IPS-18a (cell line): Measurements from ENCODE around the gene CSMD2.

Experiments
- H3K27ac ChIP-seq: one replicate; pipeline ENCODE4 v1.5.1; 2013; ENCODE audit warnings: low read length
- H3K27me3 ChIP-seq: one replicate; pipeline ENCODE4 v1.6.1; 2013; ENCODE audit warnings: mild to moderate bottlenecking, low read length; ENCODE audit not compliant: control insufficient read depth, insufficient read depth
- H3K36me3 ChIP-seq: one replicate; pipeline ENCODE4 v1.6.1; 2013; ENCODE audit warnings: low read depth, low read length; ENCODE audit not compliant: control insufficient read depth
- H3K4me1 ChIP-seq: one replicate; pipeline ENCODE4 v1.6.1; 2013; ENCODE audit warnings: low read depth, low read length; ENCODE audit not compliant: control insufficient read depth
- H3K4me3 ChIP-seq: one replicate; pipeline ENCODE4 v1.5.1; 2013; ENCODE audit warnings: low read length
- H3K9ac ChIP-seq: one replicate; pipeline ENCODE4 v1.6.1; 2013; ENCODE audit warnings: mild to moderate bottlenecking, low read length, moderate library complexity
- H3K9me3 ChIP-seq: one replicate; pipeline ENCODE4 v1.6.1; 2013; ENCODE audit warnings: low read depth, low read length; ENCODE audit not compliant: control insufficient read depth

CSMD2 gene

GRCh38 chr1:33820804-33821203 is 344.2 kb downstream of the CSMD2 start:
- Histone ChIP-seq H3K4me3 (no peak overlapping the region), H3K36me3 (peaks cover 6% of the 10 kb centered on the region), H3K9ac (no peak overlapping the region), H3K9me3 (no peaks in the 10 kb centered on the region), H3K27me3 (no peaks in the 10 kb centered on the region), H3K4me1 (no peaks in the 10 kb centered on the region), H3K27ac (no peak overlapping the region)

GRCh38 chr1:33819913-33820311 is 345.1 kb downstream of the CSMD2 start:
- H3K36me3 ChIP-seq = no peaks in the 10 kb centered on the region
- H3K9ac ChIP-seq = no peak overlapping the region
- no peaks in the 10 kb centered on the region for H3K9me3 ChIP-seq
- no peaks in the 10 kb centered on the region for H3K4me1 ChIP-seq
- no peak overlapping the region for H3K4me3 ChIP-seq
- H3K27ac ChIP-seq = no peak overlapping the region
- H3K27me3 ChIP-seq = no peaks in the 10 kb centered on the region

GRCh38 chr1:33819290-33819912 is 345.6 kb downstream of the CSMD2 start:
- Histone ChIP-seq H3K27ac (no peak overlapping the region), H3K27me3 (no peaks in the 10 kb centered on the region), H3K36me3 (no peaks in the 10 kb centered on the region), H3K4me3 (no peak overlapping the region), H3K9me3 (no peaks in the 10 kb centered on the region), H3K9ac (no peak overlapping the region), H3K4me1 (no peaks in the 10 kb centered on the region)

GRCh38 chr1:33818071-33818470 is 347.0 kb downstream of the CSMD2 start:
- Histone ChIP-seq H3K4me1 (no peaks in the 10 kb centered on the region), H3K27ac (no peak overlapping the region), H3K36me3 (no peaks in the 10 kb centered on the region), H3K9ac (no peak overlapping the region), H3K27me3 (no peaks in the 10 kb centered on the region), H3K4me3 (no peak overlapping the region), H3K9me3 (no peaks in the 10 kb centered on the region)

GRCh38 chr1:33815061-33815460 is 350.0 kb downstream of the CSMD2 start:
- Histone ChIP-seq H3K27me3 (no peaks in the 10 kb centered on the region), H3K27ac (no peak overlapping the region), H3K9ac (no peak overlapping the region), H3K4me1 (no peaks in the 10 kb centered on the region), H3K4me3 (no peak overlapping the region), H3K9me3 (no peaks in the 10 kb centered on the region), H3K36me3 (peaks cover 4% of the 10 kb centered on the region)

GRCh38 chr1:33814166-33814565 is 350.9 kb downstream of the CSMD2 start:
- Histone ChIP-seq H3K36me3 (peaks cover 4% of the 10 kb centered on the region), H3K4me3 (no peak overlapping the region), H3K9ac (no peak overlapping the region), H3K27me3 (no peaks in the 10 kb centered on the region), H3K4me1 (no peaks in the 10 kb centered on the region), H3K27ac (no peak overlapping the region), H3K9me3 (no peaks in the 10 kb centered on the region)

GRCh38 chr1:33810571-33810970 is 354.5 kb downstream of the CSMD2 start:
- Histone ChIP-seq H3K36me3 (peaks cover 4% of the 10 kb centered on the region), H3K4me1 (peaks cover 6% of the 10 kb centered on the region), H3K4me3 (no peak overlapping the region), H3K27ac (no peak overlapping the region), H3K9ac (no peak overlapping the region), H3K27me3 (no peaks in the 10 kb centered on the region), H3K9me3 (no peaks in the 10 kb centered on the region)

- H3K4me3 ChIP-seq = no peak overlapping the region
- no peaks in the 10 kb centered on the region for H3K36me3 ChIP-seq
- H3K4me1 ChIP-seq = peaks cover 6% of the 10 kb centered on the region
- H3K9me3 ChIP-seq = no peaks in the 10 kb centered on the region
- H3K27me3 ChIP-seq = no peaks in the 10 kb centered on the region
- H3K27ac ChIP-seq = no peak overlapping the region
- H3K9ac ChIP-seq = no peak overlapping the region
Observed at GRCh38 chr1:33805988-33806387, 359.0 kb downstream of the CSMD2 start.

- Histone ChIP-seq H3K9ac (no peak overlapping the region), H3K4me1 (peaks cover 6% of the 10 kb centered on the region), H3K9me3 (no peaks in the 10 kb centered on the region), H3K4me3 (no peak overlapping the region), H3K36me3 (no peaks in the 10 kb centered on the region), H3K27ac (no peak overlapping the region), H3K27me3 (no peaks in the 10 kb centered on the region)
Observed at GRCh38 chr1:33802268-33802667, 362.8 kb downstream of the CSMD2 start.

GRCh38 chr1:33797849-33798248 is 367.2 kb downstream of the CSMD2 start:
- Histone ChIP-seq H3K9ac (no peak overlapping the region), H3K9me3 (no peaks in the 10 kb centered on the region), H3K27ac (no peak overlapping the region), H3K36me3 (no peaks in the 10 kb centered on the region), H3K27me3 (no peaks in the 10 kb centered on the region), H3K4me1 (no peaks in the 10 kb centered on the region), H3K4me3 (no peak overlapping the region)

GRCh38 chr1:33792651-33793050 is 372.4 kb downstream of the CSMD2 start:
- H3K36me3 ChIP-seq = peaks cover 2% of the 10 kb centered on the region
- H3K4me3 ChIP-seq = no peak overlapping the region
- H3K9me3 ChIP-seq = no peaks in the 10 kb centered on the region
- no peaks in the 10 kb centered on the region for H3K4me1 ChIP-seq
- H3K27ac ChIP-seq = no peak overlapping the region
- no peak overlapping the region for H3K9ac ChIP-seq
- no peaks in the 10 kb centered on the region for H3K27me3 ChIP-seq

- H3K27me3 ChIP-seq = no peaks in the 10 kb centered on the region
- no peak overlapping the region for H3K27ac ChIP-seq
- H3K4me1 ChIP-seq = no peaks in the 10 kb centered on the region
- no peaks in the 10 kb centered on the region for H3K9me3 ChIP-seq
- peaks cover 3% of the 10 kb centered on the region for H3K36me3 ChIP-seq
- no peak overlapping the region for H3K9ac ChIP-seq
- H3K4me3 ChIP-seq = no peak overlapping the region
Observed at GRCh38 chr1:33792216-33792615, 372.8 kb downstream of the CSMD2 start.
